Neural cell (in vitro differentiated cells): ENCODE data around the gene PLA2G4F.

ENCODE experiments used
- CTCF ChIP-seq: fragments of 450-650 bp; IDR thresholded peaks from 2 replicates; pipeline ENCODE4 v1.5.1; 2014; ENCODE audit warnings: antibody characterized with exemption, mild to moderate bottlenecking, moderate library complexity; ENCODE audit not compliant: poor library complexity, severe bottlenecking
- EP300 ChIP-seq: fragments of 450-650 bp; conservative IDR thresholded peaks from 2 replicates; pipeline ENCODE4 v1.6.1; 2014; ENCODE audit warnings: antibody characterized with exemption, mild to moderate bottlenecking, moderate library complexity; ENCODE audit not compliant: poor library complexity, severe bottlenecking
- EZH2 ChIP-seq: fragments of 200-600, 300-800 bp; shearing (Covaris generic), sonication (generic); IDR thresholded peaks from 2 replicates; pipeline ENCODE4 v1.6.1; 2014; ENCODE audit warnings: antibody characterized with exemption, low read length, borderline replicate concordance, mild to moderate bottlenecking; ENCODE audit not compliant: insufficient read depth, poor library complexity, severe bottlenecking
- POLR2AphosphoS5 ChIP-seq: IDR thresholded peaks from 2 replicates; pipeline ENCODE4 v1.6.1; 2012
- TAF1 ChIP-seq: IDR thresholded peaks from 2 replicates; pipeline ENCODE4 v1.6.1; 2012; ENCODE audit warnings: low read depth
- TF ChIP-seq, protein P1 (sequence below): IDR thresholded peaks from 2 replicates; pipeline ENCODE4 v1.6.1; 2012; ENCODE audit warnings: borderline replicate concordance

DNA sequence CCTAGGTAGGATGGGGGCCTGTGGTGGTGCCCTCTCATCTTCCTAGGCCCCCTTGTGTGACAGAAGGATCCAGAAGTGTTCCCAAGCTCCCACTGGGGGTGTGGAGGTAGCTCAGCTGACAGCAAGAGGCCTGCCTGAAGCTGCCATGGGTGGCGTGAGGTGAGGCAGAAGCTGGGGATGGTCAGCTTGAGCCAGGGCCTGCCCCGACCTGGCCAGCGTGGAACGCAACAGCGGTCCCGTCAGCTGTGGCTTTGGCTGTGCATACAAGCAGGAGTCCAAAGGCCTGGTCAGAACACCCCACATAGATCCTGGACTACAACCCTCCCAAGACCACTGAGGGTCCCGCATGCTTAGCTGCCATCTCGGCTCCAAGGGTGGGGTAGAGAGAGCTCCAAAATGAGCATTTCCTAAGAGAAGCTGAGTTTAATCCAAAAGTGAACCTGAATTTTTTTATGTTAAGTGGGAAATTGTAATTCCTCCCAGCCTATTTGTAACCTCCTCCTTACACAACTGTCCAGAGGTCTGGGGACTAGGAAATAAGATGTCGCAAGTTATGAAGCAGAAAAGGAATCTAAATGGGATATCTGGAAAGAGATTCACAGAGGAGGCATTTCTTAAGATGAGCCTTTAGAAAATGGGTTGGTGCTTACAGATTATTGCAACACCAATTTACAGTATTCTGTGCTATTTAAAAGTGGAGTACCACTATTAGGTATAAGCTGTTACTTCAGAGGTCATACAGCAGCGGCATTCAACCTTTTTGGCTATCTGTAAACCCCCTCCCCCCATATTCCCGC, 52.1 kb downstream of the PLA2G4F start:
- TF ChIP-seq, protein P1, sequence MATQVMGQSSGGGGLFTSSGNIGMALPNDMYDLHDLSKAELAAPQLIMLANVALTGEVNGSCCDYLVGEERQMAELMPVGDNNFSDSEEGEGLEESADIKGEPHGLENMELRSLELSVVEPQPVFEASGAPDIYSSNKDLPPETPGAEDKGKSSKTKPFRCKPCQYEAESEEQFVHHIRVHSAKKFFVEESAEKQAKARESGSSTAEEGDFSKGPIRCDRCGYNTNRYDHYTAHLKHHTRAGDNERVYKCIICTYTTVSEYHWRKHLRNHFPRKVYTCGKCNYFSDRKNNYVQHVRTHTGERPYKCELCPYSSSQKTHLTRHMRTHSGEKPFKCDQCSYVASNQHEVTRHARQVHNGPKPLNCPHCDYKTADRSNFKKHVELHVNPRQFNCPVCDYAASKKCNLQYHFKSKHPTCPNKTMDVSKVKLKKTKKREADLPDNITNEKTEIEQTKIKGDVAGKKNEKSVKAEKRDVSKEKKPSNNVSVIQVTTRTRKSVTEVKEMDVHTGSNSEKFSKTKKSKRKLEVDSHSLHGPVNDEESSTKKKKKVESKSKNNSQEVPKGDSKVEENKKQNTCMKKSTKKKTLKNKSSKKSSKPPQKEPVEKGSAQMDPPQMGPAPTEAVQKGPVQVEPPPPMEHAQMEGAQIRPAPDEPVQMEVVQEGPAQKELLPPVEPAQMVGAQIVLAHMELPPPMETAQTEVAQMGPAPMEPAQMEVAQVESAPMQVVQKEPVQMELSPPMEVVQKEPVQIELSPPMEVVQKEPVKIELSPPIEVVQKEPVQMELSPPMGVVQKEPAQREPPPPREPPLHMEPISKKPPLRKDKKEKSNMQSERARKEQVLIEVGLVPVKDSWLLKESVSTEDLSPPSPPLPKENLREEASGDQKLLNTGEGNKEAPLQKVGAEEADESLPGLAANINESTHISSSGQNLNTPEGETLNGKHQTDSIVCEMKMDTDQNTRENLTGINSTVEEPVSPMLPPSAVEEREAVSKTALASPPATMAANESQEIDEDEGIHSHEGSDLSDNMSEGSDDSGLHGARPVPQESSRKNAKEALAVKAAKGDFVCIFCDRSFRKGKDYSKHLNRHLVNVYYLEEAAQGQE = no peak
- TF ChIP-seq CTCF (no peak), EP300 (no peak), EZH2 (no peak), POLR2AphosphoS5 (no peak), TAF1 (no peak)
